Measurements from ENCODE around the gene STK10. TPM values are rescaled to one million over a fixed set of nuclear protein-coding genes. Genes with fewer than 3 reads are reported as not detected.

Gene STK10
- total RNA-seq, 2 experiments from 2014 or later = 211 to 229 TPM

DNA sequence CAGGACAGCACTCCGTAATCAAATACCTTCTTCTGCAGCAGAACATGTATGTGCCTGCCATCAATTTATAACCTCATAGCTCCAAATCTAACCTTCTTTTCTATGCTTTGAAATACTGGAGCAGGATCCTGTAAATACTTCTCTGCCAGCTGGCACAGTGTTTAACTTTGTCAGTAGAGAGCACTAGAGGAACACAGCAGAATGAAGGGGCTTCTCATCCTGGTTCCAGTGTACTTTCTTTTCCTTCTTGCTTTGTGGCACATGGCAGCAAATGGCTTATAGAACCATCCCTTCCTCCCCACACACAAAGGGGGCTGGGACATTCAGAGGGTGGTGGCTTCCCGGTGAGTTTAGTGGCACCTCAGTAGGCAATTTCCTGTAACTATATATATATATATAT, 177.7 kb downstream of the STK10 start:
- H3K27ac ChIP-seq (ENCODE audit: low read depth in 1 of 2, low read length in 2 of 2) = no peak overlapping the region
- DNase-seq (no peak), ATAC-seq (ENCODE audit: poor library complexity) (no peak)
- Mint-ChIP-seq H3K4me3 (no peak overlapping the region), H3K9me3 (no peaks in the 10 kb centered on the region), H3K36me3 (ENCODE audit: low read depth) (peaks cover 15% of the 10 kb centered on the region), H3K27ac (no peak overlapping the region), H3K27me3 (no peaks in the 10 kb centered on the region), H3K4me1 (ENCODE audit: low read depth) (peaks cover 25% of the 10 kb centered on the region)
- intact Hi-C loops (cut with DNase I, micrococcal nuclease) = no loop called here
- H3K9me3 ChIP-seq (ENCODE audit: control insufficient read depth in 1 of 2, insufficient read depth in 1 of 2, low read length in 2 of 2) = no peaks in the 10 kb centered on the region
- ChIA-PET CTCF (interaction anchor here (1.0 kb wide), 1 partner anchor 97 kb away, joined by 4 read pairs; no protein-coding TSS in a partner anchor), POLR2A (interaction anchor here (0.9 to 1.3 kb wide), 2 partner anchors 98 to 168 kb away, joined by 3 to 5 read pairs; no protein-coding TSS in a partner anchor)
- no peak overlapping the region for H3K4me3 ChIP-seq (ENCODE audit: low read length)
- TF ChIP-seq, protein P1, sequence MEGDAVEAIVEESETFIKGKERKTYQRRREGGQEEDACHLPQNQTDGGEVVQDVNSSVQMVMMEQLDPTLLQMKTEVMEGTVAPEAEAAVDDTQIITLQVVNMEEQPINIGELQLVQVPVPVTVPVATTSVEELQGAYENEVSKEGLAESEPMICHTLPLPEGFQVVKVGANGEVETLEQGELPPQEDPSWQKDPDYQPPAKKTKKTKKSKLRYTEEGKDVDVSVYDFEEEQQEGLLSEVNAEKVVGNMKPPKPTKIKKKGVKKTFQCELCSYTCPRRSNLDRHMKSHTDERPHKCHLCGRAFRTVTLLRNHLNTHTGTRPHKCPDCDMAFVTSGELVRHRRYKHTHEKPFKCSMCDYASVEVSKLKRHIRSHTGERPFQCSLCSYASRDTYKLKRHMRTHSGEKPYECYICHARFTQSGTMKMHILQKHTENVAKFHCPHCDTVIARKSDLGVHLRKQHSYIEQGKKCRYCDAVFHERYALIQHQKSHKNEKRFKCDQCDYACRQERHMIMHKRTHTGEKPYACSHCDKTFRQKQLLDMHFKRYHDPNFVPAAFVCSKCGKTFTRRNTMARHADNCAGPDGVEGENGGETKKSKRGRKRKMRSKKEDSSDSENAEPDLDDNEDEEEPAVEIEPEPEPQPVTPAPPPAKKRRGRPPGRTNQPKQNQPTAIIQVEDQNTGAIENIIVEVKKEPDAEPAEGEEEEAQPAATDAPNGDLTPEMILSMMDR (IDR thresholded peaks at IDR 0.05) = no peak
- H3K36me3 ChIP-seq (ENCODE audit: insufficient read depth, low read length) = no peaks in the 10 kb centered on the region
- H3K4me1 ChIP-seq (ENCODE audit: insufficient read depth, low read length) = peaks cover 18% of the 10 kb centered on the region
- no peaks in the 10 kb centered on the region for H3K27me3 ChIP-seq (ENCODE audit: control insufficient read depth in 1 of 2, insufficient read depth in 2 of 2, low read length in 2 of 2)

DNA sequence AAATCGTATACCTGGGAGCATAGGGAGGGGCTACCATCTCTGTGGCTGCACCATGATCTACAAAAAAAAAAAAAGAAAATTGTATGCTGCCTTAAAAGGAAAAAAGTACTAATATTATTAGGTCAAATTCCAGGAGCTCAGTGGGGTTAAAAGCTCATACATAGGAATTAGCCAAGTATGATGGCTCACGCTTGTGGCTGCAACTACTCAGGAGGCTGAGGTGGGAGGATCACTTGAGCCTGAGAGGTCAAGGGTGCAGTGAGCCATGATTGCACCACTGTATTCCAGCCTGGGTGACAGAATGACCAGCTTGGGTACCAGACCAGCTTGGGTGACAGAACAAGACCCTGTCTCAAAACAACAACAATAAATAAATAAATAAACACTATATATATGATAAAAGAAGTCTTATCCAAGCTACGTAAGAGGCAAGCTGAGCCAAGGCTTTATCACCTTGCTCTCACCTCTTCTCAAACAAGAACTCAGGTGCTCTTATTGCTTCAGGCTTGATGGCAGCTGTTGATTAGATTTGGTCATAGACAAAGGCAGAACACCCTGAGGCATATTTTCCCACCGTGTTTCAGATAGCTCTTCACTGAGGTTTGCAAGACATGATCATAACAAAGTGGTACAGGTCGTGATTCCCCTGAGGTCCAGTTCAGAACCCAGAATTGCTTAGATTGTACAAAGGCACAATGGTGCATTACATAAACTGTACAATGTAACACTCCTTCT, 178.3 kb downstream of the STK10 start:
- H3K4me1 Mint-ChIP-seq (ENCODE audit: low read depth) = peaks cover 31% of the 10 kb centered on the region
- peaks cover 15% of the 10 kb centered on the region for H3K36me3 Mint-ChIP-seq (ENCODE audit: low read depth)
- peak overlapping the region; percentile 99 for H3K27ac Mint-ChIP-seq
- ChIA-PET POLR2A (interaction anchor here (0.9 to 5.3 kb wide), 3 partner anchors 57 to 169 kb away, joined by 3 to 53 read pairs (median 5); no protein-coding TSS in a partner anchor), CTCF (interaction anchor here (0.7 to 1.0 kb wide), 2 partner anchors 96 to 97 kb away, joined by 3 to 4 read pairs; no protein-coding TSS in a partner anchor)
- H3K4me1 ChIP-seq (ENCODE audit: insufficient read depth, low read length) = peaks cover 23% of the 10 kb centered on the region
- no peaks in the 10 kb centered on the region for H3K9me3 ChIP-seq (ENCODE audit: control insufficient read depth in 1 of 2, insufficient read depth in 1 of 2, low read length in 2 of 2)
- no peak overlapping the region for H3K27ac ChIP-seq (ENCODE audit: low read depth in 1 of 2, low read length in 2 of 2)
- no peaks in the 10 kb centered on the region for H3K27me3 Mint-ChIP-seq
- TF ChIP-seq, protein P1 (IDR thresholded peaks at IDR 0.05) = no peak
- intact Hi-C loops (cut with DNase I, micrococcal nuclease) = loop anchor here (5.0 kb wide), 5 partner anchors 48 to 1048 kb away; partner anchors contain the start of genes CREBRF (in 1 of the 2), NPM1 (in 1 of the 2), RPL26L1 (in 1 of the 2) and STK10 (in 1 of the 2)
- DNase-seq = no peak
- no peaks in the 10 kb centered on the region for H3K9me3 Mint-ChIP-seq
- H3K4me3 Mint-ChIP-seq = no peak overlapping the region
- ATAC-seq (ENCODE audit: poor library complexity) = no peak
- H3K4me3 ChIP-seq (ENCODE audit: low read length) = no peak overlapping the region
- no peaks in the 10 kb centered on the region for H3K27me3 ChIP-seq (ENCODE audit: control insufficient read depth in 1 of 2, insufficient read depth in 2 of 2, low read length in 2 of 2)
- no peaks in the 10 kb centered on the region for H3K36me3 ChIP-seq (ENCODE audit: insufficient read depth, low read length)

DNA sequence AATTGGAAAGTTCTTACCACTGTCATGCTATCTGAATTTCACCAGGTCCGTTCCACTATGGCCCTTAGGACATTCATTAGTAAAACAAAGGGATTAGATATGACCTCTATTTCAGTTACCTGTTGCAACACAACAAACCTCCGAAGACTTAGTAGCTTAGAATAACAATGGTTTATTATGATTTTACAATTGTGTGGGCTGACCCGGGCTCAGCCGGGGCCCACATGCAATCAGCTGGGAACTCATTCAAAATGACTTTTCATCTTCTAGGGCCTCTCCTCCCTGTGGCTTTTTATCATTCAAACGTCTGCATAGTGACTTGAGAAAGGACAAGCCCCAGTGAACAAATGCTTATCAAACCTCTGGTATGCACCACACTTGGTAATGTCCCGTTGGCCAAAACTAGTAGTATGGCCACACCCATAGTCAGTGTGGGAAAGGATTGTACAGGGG, 179.3 kb downstream of the STK10 start:
- H3K27ac Mint-ChIP-seq = peak overlapping the region; percentile 99
- TF ChIP-seq, protein P1 (IDR thresholded peaks at IDR 0.05) = no peak
- Histone ChIP-seq H3K9me3 (ENCODE audit: control insufficient read depth in 1 of 2, insufficient read depth in 1 of 2, low read length in 2 of 2) (no peaks in the 10 kb centered on the region), H3K27ac (ENCODE audit: low read depth in 1 of 2, low read length in 2 of 2) (no peak overlapping the region), H3K4me3 (ENCODE audit: low read length) (no peak overlapping the region), H3K36me3 (ENCODE audit: insufficient read depth, low read length) (no peaks in the 10 kb centered on the region), H3K4me1 (ENCODE audit: insufficient read depth, low read length) (peaks cover 25% of the 10 kb centered on the region), H3K27me3 (ENCODE audit: control insufficient read depth in 1 of 2, insufficient read depth in 2 of 2, low read length in 2 of 2) (no peaks in the 10 kb centered on the region)
- DNase-seq = no peak
- no peak for ATAC-seq (ENCODE audit: poor library complexity)
- POLR2A ChIA-PET = interaction anchor here (5.3 kb wide), 1 partner anchor 58 kb away, joined by 53 read pairs; no protein-coding TSS in a partner anchor
- no peaks in the 10 kb centered on the region for H3K27me3 Mint-ChIP-seq
- H3K9me3 Mint-ChIP-seq = no peaks in the 10 kb centered on the region
- H3K4me1 Mint-ChIP-seq (ENCODE audit: low read depth) = peaks cover 35% of the 10 kb centered on the region
- CTCF ChIA-PET = interaction anchor here (0.7 kb wide), 1 partner anchor 285 kb away, joined by 3 read pairs; no protein-coding TSS in a partner anchor
- peak overlapping the region; percentile 18 for H3K4me3 Mint-ChIP-seq
- intact Hi-C loops (cut with DNase I, micrococcal nuclease) = loop anchor here (5.0 kb wide), 5 partner anchors 49 to 1049 kb away; partner anchors contain the start of genes CREBRF (in 1 of the 2), NPM1 (in 1 of the 2), RPL26L1 (in 1 of the 2) and STK10 (in 1 of the 2)
- H3K36me3 Mint-ChIP-seq (ENCODE audit: low read depth) = peaks cover 15% of the 10 kb centered on the region
